NCI-H1105 (cell line): ENCODE results near the gene TCERG1L.
"Not testable (repeated sequence)": the region's sequence is repeated elsewhere in the genome, so short reads cannot be mapped to it uniquely, and the experiment has no call there.

Experiments
- DNase-seq: peaks from one replicate; lab custom pipeline; 2025; lab: John Stamatoyannopoulos, UW

The TCERG1L gene

DNA sequence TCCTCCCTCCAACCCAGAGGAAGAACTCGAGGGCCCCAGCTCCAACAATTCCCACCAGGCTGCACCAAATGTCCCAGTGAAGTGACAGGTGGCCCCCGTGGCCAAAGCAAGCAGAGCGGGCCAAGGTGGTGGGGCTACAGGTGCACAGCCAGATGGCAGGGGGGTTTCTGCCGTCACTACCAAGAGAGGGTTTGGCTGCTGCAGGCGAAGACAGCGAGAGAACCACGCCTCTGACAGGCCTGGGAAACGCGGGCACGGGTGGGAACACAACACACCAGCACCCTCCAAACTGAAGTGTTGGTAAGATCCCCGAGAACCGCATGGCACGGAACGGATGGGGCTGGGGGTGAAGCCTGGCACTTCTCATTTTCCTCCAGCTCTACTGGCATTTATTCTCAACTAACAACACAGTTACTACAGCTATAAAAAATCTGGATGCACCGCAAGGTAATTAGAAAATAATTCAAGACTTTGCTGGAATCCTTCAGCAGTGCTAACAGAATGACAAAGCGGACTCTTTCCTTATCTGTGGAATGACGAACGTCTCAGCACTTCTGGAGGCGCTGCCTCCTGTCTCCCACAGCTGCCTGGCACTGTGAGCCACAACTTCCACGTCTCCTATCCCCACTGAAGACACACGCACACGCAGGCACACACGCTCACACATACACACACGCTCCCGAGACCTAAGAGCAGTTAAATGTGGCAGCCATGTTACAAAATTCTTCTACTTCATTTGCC is 167.9 kb downstream of the TCERG1L start:
- DNase-seq: no peak

DNA sequence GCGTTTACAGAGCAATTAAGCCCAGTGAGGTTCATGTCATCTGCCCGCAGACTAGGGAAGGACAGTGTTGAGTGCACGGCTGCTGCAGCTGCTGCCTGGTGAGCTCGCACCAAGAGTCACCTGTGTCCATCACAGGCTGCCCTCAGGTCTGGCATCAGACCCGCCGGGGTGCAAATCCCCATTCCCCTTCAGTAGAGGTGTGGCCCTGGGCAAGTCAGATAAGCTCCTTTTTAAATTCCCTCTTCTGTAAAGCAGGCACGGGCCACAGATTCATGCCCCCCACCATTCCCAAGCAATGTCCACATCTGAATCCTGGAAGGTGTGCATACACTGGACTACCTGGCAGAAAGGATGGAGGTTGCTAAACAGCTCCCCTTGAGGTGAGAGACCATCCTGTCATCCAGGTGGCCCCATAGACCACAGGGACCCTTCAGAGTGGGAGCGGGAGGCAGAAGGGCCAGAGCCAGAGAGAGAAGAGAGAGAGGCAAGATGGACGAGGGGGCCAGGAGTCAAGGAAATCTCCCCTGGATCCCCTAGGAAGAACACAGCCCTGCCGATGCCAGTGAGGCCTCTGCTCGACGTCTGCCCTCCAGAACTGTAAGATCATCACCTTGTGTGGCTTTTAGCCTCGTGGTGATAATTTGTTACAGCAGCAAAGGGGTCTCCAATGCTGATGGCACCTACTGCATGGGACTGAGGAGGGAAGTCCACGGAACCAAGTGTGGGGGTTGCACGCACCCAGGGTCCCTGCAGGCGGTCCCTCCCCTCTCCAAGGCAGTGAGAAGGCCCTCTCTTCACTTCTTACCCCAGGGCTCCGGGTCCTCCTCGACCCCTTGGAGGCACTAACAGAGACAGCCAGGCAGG is 168.8 kb downstream of the TCERG1L start:
- no peak for DNase-seq

DNA sequence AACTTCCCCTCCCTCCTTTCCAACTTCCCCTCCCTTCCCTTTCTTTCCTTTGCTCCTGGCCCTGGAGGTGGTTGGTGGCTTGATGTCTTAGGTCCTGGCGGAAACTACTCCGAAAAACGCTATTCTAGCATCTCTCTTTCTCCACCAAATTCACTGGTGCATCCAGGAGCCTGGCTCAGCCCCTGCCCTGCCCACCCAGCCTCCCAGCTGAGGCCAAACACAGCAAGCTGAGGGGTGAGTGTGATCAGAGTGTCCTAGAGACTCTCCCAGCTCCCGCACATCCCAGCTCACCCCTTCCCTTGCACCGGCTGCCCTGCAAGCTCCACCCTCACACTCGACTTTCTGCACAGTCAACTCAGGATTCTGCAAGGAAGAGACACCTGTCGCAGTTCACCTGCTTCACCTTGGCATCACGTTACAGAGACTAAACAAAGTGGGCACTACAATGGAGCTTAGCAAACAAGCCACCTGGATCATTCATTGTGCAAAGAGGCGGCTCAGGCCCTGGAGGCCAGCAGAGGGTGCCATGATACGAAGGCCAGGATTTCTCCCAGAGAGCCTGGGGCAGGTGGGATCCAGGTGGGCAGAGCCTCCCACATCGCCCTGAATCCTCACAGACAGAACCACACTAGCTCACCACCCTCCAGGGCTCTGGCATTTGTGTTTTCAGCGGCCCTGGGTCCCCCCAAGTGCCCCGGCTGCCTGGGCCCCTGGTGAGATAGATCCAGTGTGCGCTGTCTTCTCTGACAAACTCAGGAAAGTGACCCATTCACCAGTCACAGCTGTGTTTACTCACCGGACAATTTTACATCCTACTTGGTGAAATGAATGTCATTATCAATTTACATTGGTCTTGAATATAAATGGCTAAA is 169.6 kb downstream of the TCERG1L start:
- DNase-seq: peak; percentile 86

DNA sequence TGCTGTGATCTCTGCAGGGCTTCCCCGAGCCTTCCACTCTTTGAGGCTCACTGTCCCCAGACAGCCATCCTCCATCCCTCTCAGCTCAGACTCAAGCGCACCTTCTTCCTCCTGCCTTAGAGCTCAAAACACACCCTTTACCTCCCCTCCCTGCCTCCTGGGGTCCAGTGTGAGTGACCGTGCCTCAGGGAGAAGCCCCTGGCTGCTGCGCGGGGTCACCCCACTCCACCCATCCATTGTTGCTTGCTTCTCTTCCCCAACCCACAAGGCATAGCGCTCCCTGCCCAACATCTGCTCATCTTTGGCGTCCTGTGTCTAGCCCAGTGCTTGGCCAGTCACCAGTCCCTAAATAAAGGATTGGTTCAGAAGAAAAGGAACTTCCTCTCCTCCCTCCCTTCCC is 170.3 kb downstream of the TCERG1L start:
- DNase-seq: no peak

DNA sequence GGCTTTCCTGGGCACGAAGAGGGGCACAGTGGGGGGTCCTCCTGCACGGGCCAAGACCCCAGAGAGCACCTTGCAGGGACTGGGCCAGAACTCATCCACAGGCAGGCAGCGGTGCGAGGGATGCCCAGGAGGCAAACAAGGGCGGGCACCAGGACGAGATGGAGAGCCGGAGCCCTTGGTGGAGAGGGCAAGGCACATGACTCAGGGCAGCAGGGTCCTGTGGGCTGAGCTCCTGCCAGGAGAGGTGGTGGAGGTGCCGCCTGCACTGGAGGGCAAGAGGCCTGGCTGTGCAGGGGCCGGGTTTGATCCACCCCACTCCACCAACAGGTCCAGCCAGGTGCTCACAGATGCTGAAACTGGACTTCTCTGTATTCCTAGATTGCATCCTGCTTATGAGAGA is 170.9 kb downstream of the TCERG1L start:
- DNase-seq: no peak

DNA sequence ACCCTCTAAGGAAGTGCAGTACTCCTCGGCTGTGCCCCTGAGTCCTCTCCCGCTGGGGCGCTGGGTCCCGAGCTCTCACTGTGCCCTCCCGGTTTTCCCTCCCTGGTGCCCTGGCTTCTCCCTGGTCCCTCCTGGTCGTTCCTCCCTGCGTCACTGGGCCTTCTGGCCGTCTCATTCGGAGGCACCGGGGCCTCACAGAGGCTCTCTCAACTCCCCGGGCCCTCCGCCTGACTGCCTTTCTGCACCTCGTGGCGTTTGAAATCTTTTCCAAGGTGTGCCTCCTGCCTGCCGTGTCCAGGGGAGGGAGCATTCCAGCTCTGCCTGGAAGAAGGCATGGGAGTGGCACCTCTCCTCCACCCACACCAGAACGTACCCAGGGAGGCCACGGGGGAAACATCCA is 174.3 kb downstream of the TCERG1L start:
- no peak for DNase-seq

DNA sequence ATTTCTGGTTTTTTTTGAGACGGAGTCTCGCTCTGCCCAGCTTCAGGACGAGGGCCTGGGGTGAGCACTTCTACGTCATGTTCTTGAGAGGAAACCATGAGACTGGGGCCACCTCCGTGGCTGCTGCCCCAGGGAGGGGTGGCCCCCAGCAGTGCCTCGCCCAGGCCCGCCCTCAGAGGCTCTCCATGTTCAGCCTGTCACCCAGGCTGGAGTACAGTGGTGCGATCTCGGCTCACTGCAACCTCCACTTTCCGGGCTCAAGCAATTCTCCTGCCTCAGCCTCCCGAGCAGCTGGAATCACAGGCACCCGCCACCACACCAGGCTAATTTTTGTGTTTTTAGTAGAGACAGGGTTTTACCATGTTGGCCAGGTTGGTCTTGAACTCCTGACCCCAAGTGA is 175.2 kb downstream of the TCERG1L start:
- not testable (repeated sequence) for DNase-seq

DNA sequence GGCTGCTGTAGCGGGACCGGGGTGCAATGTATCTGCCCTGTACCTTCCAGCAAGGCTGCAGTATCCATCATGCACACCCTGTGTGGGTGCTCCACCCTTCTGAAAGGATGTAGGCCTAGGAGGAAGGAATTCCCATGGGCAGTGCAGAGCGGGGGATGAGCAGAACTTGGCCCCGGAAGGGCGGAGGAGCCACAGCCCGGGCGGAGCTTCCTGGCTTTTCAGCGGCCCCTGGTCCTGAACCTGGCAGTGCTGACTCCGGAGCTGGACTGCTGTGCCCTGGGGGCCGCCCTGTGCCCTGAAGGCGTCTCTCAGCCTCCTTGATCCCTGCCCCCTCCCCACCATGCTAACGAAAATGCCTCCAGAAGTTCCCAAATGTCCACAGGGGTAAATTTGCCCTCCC is 175.8 kb downstream of the TCERG1L start:
- no peak for DNase-seq

DNA sequence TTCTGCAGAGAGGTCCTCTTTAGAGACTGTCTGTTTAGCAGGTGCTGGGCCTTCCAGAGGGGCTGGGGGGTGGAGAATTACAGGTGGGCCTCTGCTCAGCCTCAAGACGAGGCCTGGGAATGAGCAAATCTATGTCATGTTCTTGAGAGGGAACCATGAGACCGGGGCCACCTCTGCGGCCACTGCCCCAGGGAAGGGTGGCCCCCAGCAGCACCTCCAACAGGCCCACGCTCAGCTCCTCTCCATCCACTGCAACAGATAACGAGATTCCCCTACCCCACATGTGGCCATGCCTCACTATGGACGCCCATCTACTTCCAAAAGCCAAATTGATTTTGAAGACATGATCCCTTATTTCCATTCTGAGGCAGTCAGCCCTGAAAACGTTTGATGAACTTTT is 176.9 kb downstream of the TCERG1L start:
- no peak for DNase-seq

DNA sequence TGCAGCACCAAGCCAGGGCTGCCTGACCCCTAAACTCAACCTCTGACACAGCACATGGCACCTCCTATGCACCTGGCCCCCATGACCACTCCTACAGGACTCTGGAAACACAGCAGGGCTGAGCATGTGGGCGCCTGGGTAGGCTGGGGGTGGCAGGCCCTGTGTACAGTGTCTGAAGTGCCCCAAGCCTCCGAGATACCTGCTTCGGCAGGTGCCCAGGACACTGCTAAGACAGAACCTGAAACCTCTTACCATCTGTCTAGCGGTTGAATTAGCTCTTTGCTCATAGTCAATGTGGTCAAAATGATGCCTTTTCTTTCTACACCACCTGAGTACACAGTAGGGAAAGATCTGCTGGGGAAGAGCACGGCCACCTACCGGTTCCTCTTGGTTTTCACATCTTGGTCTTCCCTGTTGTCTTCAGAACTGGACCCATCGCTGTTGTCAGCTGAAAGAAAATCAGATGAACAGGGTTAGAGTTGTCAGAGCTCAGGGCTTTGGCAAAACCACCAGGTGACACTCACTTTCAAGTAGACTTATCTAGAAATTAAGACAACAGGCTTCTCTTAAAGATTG is 177.4 kb downstream of the TCERG1L start:
- no peak for DNase-seq

DNA sequence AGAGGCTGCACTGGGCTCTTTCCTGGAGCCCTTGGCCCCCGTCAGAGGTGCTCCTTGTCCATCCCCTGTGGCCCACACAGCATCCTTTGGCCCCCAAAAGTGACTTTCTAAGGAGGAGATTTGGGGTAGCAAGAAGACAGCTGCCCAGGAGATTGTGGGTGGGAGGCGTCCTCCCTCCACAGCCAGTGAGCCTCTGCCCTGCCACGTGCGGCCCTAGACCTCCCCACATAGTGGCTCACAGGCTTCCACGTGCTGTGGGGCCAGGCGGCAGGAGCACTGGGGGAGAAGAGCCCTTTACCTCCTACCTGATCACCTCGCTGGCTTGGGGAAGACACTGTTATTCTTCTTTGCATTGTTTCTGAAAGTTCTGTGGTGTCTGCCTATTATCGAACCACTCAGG is 178.8 kb downstream of the TCERG1L start:
- no peak for DNase-seq

DNA sequence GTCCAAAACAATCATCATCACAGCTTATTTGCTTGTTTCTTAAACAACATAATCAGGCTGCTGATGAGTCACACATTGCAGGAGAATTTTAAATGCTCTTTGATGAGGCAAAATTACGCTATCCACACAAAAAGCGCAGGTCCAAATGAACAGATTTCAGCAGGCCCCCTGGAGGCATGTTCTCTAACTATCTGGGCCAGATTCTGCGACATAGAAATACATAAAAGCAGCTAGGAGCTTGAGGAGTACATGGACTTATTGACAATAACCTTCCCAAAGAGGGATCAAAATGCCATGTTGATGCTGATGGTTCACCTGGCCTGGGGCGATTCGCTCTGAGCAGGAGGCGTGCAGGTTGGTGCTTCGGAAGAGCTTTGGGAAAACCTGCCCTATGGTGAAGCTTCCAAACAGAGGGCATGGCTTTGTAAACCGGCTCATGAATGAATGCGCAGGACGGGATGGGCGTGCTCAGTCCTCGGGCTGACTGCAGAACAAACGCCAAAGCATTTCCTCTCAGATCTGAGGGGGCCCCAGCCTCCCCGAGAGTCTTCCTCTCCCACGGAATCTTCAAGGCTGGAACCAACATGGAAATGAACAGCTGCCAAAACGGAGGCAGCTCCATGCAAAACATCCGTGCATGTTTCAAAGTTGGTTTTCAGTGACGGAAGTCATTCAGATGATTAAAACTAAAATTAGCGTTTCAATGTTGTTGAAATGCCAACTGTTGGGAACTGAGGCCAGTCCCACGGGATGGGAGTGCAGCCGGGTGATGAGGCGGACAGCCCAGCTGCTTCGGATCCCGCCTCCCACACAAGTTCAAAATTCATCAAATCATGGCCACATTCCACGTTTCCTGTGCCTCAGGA is 179.6 kb downstream of the TCERG1L start:
- DNase-seq: no peak

DNA sequence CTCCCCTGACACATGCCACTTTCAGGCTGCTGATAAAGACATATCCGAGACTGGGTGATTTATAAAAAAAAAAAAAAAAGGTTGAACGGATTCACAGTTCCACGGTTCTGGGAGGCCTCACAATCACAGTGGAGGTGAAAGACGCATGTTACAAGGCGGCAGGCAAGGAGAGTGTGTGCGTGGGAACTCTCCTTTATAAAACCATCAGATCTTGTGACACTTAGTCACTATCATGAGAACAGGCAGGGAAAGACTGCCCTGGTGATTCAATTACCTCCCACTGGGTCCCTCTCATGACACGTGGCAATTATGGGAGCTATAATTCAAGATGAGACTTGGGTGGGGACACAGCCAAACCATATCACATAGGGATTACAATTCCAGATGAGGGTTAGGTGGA is 181.5 kb downstream of the TCERG1L start:
- DNase-seq: no peak

DNA sequence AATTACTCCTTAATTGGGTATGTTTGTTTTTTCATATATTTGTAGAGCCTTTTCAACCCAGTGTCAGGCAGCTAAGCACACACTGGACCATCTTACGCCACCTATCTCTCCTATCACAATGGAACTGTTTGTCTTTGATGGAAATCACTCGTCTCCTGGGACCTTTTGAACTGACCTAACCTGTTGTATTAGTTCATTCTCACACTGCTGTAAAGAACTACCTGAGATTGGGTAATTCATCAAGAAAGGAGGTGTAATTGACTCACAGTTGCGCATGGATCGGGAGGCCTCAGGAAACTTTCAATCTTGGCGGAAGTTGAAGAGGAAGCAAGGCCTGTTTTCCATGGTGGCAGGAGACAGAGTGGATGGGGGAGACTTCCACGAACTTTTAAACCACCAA is 182.0 kb downstream of the TCERG1L start:
- DNase-seq: no peak

DNA sequence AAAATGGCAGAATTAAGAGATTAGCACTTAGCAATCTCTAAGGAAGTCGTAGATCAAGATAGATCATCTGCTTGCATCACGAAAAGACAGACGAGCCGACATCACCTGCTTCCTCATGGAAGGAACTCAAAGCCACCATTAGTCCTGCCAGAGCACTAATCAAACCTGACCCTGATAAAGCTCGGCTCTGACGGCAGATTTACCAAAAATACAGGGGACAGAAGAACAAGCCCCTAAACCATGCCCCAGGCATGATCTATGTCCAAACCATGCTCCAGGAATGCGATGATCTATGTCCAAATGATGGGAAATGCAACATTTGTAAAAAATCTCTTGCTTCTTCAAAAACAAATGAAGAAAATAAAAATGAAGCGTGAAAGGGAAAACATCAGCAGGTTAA is 182.8 kb downstream of the TCERG1L start:
- DNase-seq: no peak

DNA sequence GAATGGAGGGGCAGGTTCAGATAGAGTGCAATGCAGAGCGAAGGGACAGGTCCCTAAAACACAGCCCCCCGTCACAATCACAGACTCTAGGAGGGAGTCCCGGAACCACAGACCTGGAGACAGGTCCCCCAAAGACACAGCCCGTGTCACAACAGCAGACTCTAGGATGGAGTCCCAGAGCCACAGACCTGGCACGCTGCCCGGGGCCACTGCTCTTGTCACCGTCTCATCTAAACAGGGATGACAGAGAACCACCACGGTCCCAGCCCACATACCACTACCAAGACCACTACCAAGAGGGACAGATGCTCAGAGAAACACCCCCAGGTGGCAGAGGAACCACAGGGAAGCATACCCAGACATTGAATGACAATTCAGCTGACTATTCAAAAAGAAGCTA is 183.9 kb downstream of the TCERG1L start:
- DNase-seq: no peak

DNA sequence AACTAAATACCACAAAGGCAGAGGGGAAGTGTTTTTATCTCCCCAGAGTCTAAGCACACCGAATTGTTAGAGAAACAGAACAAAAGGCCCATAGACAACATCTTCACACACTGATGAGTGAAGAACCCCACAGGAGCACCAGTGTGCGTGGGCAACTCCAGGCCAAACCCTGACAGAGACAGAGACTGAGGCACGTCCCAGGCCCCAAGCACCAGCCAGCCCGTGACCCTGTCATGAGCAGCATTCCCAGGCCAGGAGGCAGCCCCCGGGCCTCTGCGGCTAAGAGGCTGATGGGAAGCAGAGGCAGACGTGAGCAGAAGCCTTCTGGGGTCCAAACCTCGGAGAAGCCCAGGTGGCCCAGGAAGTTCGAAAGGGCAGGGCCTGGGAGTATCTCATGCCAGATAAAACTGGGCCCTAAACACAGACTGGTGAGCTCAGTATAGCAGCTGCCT is 184.4 kb downstream of the TCERG1L start:
- DNase-seq: no peak

DNA sequence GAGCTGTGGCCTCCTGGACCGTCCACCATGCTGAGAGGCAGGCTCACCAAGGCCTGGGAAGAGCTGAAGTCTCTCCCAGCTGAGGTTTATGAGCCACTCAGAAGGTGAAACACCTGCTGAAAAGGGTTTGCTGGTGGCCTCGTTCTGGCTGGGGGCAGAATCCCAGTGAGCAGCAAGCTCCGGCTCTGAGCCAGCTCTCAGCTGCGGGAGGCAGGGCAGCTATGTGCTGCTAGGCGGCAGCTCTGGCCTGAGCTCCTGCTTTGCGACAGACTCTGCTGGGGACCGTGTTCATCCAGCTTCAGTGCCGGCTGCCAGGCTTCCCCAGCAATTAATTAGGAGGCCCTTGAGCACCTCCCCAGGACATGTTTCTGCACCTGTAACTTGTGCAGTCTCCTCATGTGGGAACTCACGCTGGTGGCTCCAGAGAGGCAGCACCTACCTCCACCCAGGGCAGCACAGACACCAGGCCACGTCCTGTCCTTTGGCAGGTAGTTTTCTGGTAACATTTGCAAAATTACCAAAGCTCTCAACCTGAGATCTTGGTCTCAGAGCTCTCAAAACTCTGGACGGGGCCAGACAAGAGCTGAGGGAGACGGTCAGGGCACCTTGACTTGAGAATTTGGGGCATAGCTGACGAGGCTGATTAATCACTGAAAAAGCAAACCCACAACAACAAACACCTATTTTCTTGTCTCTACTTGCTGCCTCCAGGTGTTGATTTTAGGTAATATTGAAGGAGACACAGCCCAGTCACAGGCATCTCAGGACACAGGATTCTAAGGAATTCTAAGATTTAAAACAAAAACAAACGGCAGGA is 185.0 kb downstream of the TCERG1L start:
- DNase-seq: peak; percentile 62

DNA sequence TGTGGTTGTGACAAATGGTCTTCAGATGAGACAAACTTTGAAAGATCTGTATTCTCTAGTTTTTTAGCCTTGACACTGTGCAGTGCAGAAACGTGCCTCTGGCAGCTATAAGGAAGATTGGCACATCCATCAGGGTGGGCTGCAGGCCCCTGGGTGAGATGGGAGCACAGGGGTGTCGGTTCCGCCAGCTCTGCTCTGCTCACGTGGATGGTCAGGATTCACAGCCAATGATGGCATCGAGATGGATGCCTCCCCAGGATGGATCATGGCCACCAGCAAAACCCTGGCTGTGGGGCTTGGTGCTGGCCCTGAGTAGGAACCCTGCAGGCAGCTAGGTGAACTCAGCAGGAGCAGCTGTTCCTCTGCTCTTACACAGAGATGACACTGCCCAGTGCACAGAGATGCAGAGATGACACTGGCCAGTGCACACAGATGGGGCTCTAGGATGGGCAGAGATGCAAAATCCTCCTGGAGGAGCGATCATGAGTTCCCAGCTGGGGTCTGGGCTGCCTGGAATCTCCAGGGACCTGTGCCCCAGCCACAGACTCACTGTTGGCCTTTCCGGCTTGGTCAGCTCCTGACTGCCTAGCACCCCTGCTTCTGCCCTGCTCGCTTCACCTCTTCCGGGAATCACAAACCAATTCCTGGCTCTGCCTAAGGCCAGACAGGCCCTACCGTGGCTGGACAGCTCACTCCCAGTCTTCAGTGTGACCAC is 185.9 kb downstream of the TCERG1L start:
- no peak for DNase-seq

DNA sequence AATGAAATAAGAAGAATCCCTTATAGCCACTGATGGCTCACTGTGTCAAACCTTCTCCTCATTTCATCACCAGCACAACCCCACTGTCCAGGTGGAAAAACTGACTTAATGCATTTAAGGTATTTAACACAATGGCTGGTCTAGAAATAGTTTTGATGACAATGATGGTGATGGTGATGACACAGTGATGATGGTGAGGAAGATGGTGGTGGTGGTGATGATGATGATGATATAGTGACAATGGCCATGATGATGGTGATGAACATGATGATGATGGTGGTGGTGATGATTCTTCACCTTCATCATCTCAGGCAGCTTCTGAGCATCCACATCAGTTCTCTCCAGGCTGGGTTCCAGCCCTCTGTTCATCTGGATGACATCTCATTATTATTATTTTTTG is 186.6 kb downstream of the TCERG1L start:
- no peak for DNase-seq
